ENCODE data around the gene MMS22L. TPM values are rescaled to one million over a fixed set of nuclear protein-coding genes. Genes with fewer than 3 reads are reported as not detected.

The MMS22L gene
- polyA plus RNA-seq, 1 experiment: 4.3 TPM

DNA sequence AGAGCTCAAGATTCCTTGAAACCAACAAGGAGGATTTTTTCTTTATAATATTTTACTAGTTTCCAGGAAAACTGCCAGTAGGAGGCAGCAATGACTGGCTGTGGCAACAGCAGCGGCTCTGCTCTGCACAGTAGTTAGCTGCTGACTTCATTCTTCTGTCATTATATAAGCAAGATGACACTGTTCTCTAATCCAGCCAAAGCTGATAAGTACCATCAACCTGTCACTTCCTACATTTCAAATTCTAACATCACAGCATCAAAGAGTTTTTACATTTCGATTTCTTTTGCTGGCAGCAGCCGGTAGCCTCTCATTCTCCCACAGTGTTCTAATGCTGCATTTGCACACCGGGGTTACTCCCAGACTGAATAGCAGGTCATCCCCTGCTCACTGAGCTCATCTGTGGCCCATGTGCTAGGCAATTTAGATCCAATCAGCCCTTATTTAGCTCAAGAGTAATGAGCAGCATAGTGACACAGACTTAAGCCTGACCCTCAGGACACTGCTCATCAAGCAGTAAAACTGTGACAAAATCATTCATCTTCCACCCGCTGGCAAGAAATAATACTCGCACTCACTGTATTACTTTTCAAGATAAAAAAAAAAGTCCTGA is 67.8 kb downstream of the MMS22L start:
- POLR2A ChIA-PET: interaction anchor here (0.7 kb wide), 1 partner anchor 14 kb away, joined by 15 read pairs; no protein-coding TSS in a partner anchor
- CTCF ChIA-PET: interaction anchor here (0.6 to 3.6 kb wide), 22 partner anchors 9 to 222 kb away, joined by 3 to 26 read pairs (median 5); no protein-coding TSS in a partner anchor
- TF ChIP-seq, protein P1, sequence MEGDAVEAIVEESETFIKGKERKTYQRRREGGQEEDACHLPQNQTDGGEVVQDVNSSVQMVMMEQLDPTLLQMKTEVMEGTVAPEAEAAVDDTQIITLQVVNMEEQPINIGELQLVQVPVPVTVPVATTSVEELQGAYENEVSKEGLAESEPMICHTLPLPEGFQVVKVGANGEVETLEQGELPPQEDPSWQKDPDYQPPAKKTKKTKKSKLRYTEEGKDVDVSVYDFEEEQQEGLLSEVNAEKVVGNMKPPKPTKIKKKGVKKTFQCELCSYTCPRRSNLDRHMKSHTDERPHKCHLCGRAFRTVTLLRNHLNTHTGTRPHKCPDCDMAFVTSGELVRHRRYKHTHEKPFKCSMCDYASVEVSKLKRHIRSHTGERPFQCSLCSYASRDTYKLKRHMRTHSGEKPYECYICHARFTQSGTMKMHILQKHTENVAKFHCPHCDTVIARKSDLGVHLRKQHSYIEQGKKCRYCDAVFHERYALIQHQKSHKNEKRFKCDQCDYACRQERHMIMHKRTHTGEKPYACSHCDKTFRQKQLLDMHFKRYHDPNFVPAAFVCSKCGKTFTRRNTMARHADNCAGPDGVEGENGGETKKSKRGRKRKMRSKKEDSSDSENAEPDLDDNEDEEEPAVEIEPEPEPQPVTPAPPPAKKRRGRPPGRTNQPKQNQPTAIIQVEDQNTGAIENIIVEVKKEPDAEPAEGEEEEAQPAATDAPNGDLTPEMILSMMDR (IDR thresholded peaks at IDR 0.05; ENCODE audit: insufficient read depth, low read depth, low read length): peak; percentile 69
- Histone ChIP-seq H3K27me3 (ENCODE audit: control insufficient read depth, insufficient read depth, low read length) (no peaks in the 10 kb centered on the region), H3K36me3 (ENCODE audit: control insufficient read depth, insufficient read depth, low read length) (no peaks in the 10 kb centered on the region), H3K4me3 (ENCODE audit: low read depth, low read length) (no peak overlapping the region)
- peak; percentile 22 for DNase-seq (ENCODE audit: low read depth)

DNA sequence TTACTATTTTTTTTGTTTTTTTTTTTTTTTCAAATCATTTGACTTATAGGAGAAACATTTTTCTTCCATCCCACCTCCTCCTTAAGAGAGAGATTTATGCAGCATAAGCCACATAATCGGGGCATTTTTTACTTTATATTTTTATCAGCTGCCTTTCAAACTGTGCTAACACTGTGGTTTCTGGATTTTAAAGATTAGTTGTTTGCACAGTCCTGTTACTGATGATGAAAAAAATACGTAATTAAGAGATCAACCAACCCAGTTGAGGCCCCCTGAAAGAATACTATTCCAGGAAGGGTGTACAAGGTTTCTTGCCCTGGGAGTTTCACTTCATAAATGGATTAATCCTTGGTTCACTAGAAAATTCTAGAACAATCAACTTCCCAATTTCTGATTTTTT is 68.3 kb downstream of the MMS22L start:
- DNase-seq (ENCODE audit: low read depth): no peak
- POLR2A ChIA-PET: interaction anchor here (0.7 kb wide), 1 partner anchor 13 kb away, joined by 15 read pairs; no protein-coding TSS in a partner anchor
- Histone ChIP-seq H3K36me3 (ENCODE audit: control insufficient read depth, insufficient read depth, low read length) (no peaks in the 10 kb centered on the region), H3K4me3 (ENCODE audit: low read depth, low read length) (no peak overlapping the region), H3K27me3 (ENCODE audit: control insufficient read depth, insufficient read depth, low read length) (no peaks in the 10 kb centered on the region)
- TF ChIP-seq, protein P1 (IDR thresholded peaks at IDR 0.05; ENCODE audit: insufficient read depth, low read depth, low read length): no peak
- CTCF ChIA-PET: interaction anchor here (0.6 to 3.6 kb wide), 19 partner anchors 11 to 223 kb away, joined by 3 to 26 read pairs (median 5); no protein-coding TSS in a partner anchor

DNA sequence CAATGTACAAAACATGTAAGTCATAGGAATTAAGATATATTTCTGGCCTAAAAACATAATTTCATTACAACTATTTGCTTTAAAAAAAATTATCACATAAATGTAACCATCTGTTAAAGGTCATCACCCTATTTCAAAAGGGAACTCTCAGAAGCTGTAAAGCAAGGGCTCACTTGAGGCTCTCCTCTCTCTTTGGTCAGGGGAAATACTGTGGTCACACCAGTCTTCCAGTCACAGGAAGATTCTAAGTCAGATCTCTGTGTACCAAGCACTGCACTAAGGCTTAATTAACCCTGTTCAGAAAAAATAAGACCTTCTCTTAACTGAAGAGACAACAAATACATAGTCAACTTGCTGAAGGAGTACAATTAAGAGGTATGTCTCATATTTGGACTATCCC is 75.6 kb downstream of the MMS22L start:
- TF ChIP-seq, protein P1 (IDR thresholded peaks at IDR 0.05; ENCODE audit: insufficient read depth, low read depth, low read length): no peak
- H3K4me3 ChIP-seq (ENCODE audit: low read depth, low read length): no peak overlapping the region
- ChIA-PET CTCF (no interaction called here), POLR2A (no interaction called here)
- no peaks in the 10 kb centered on the region for H3K36me3 ChIP-seq (ENCODE audit: control insufficient read depth, insufficient read depth, low read length)
- H3K27me3 ChIP-seq (ENCODE audit: control insufficient read depth, insufficient read depth, low read length): no peaks in the 10 kb centered on the region
- no peak for DNase-seq (ENCODE audit: low read depth)

- H3K4me3 ChIP-seq (ENCODE audit: low read depth, low read length): no peak overlapping the region
- H3K27me3 ChIP-seq (ENCODE audit: control insufficient read depth, insufficient read depth, low read length): no peaks in the 10 kb centered on the region
- no peaks in the 10 kb centered on the region for H3K36me3 ChIP-seq (ENCODE audit: control insufficient read depth, insufficient read depth, low read length)
- DNase-seq (ENCODE audit: low read depth): no peak
- ChIA-PET POLR2A (no interaction called here), CTCF (interaction anchor here (1.0 to 1.3 kb wide), 2 partner anchors 10 to 189 kb away, joined by 3 read pairs; no protein-coding TSS in a partner anchor)
- TF ChIP-seq, protein P1 (IDR thresholded peaks at IDR 0.05; ENCODE audit: insufficient read depth, low read depth, low read length): no peak
These were observed 77.0 kb downstream of the MMS22L start for GRCh38 chr6:97205966-97206365.

GRCh38 chr6:97203343-97203742 is 79.7 kb downstream of the MMS22L start:
- no peak for DNase-seq (ENCODE audit: low read depth)
- CTCF ChIA-PET: interaction anchor here (1.0 to 5.9 kb wide), 4 partner anchors 12 to 294 kb away, joined by 3 to 28 read pairs (median 12); no protein-coding TSS in a partner anchor
- no peaks in the 10 kb centered on the region for H3K36me3 ChIP-seq (ENCODE audit: control insufficient read depth, insufficient read depth, low read length)
- H3K4me3 ChIP-seq (ENCODE audit: low read depth, low read length): no peak overlapping the region
- no peaks in the 10 kb centered on the region for H3K27me3 ChIP-seq (ENCODE audit: control insufficient read depth, insufficient read depth, low read length)
- POLR2A ChIA-PET: no interaction called here
- TF ChIP-seq, protein P1 (IDR thresholded peaks at IDR 0.05; ENCODE audit: insufficient read depth, low read depth, low read length): no peak

Data from BJ (cell line).